HepG2 (cell line): Measurements from ENCODE around the gene PLXDC2. TPM values are rescaled to one million over a fixed set of nuclear protein-coding genes. Genes with fewer than 3 reads are reported as not detected.

Source experiments
- ARID5B ChIP-seq: IDR thresholded peaks from 2 replicates; pipeline ENCODE4 v1.4.0; 2020; ENCODE audit warnings: mild to moderate bottlenecking, missing genetic modification reagents
- CENPBD1 ChIP-seq: sonication (generic); formaldehyde crosslinking; IDR thresholded peaks from 2 replicates; pipeline ENCODE4 v1.8.0; 2022; ENCODE audit warnings: missing genetic modification reagents, low read depth, mild to moderate bottlenecking, borderline replicate concordance
- ZFP62 ChIP-seq: sonication (generic); formaldehyde crosslinking; IDR thresholded peaks from 2 replicates; pipeline ENCODE4 v1.4.0; 2020; ENCODE audit warnings: missing genetic modification reagents
- polyA plus RNA-seq, 8 experiments: library from polyadenylated mRNA; depleted of rRNA in 3 of 8; stranded (reverse) in 7 of 8; unstranded in 1 of 8; fragments of >200 nt; fragmentation: Illumina TruSeq in 4 of 8; extraction: Trizol in 4 of 8; gene quantifications; 2 replicates each; pipeline versions ENCODE4 v1.2.1 to v1.2.3, GENCODE V29; 2011 to 2016; ENCODE audit warnings: low read depth in 4 of 8, missing spikeins in 1 of 8, mixed read lengths in 1 of 8; ENCODE audit not compliant: insufficient read depth in 1 of 8
- total RNA-seq, 5 experiments: library from RNA; depleted of rRNA; stranded (reverse); fragments of >200 nt; fragmentation: Illumina TruSeq; extraction: Trizol; gene quantifications; 2 replicates each; pipeline ENCODE4 v1.2.3, GENCODE V29; 2016; ENCODE audit warnings: low read depth in 1 of 5
- TF ChIP-seq, protein P1 (sequence below): sonication (generic); formaldehyde crosslinking; IDR thresholded peaks from 2 replicates; pipeline ENCODE4 v1.4.0; 2020; ENCODE audit warnings: mild to moderate bottlenecking, missing genetic modification reagents
- TF ChIP-seq, protein P2 (sequence below): sonication (generic); formaldehyde crosslinking; IDR thresholded peaks from 2 replicates; pipeline ENCODE4 v1.4.0; 2020; ENCODE audit warnings: missing genetic modification reagents

Gene PLXDC2
- total and polyA plus RNA-seq, 2 of the 13 experiments (the other 11 are each of a cell fraction or from before 2014, with no cell fraction given): 2.1 to 2.4 TPM

- TF ChIP-seq ARID5B (0 out of 2 replicates have a peak, but pooled peaks have one; percentile 16), ZFP62 (no peak), CENPBD1 (CRISPR knock-in tag) (no peak)
- TF ChIP-seq, protein P1, sequence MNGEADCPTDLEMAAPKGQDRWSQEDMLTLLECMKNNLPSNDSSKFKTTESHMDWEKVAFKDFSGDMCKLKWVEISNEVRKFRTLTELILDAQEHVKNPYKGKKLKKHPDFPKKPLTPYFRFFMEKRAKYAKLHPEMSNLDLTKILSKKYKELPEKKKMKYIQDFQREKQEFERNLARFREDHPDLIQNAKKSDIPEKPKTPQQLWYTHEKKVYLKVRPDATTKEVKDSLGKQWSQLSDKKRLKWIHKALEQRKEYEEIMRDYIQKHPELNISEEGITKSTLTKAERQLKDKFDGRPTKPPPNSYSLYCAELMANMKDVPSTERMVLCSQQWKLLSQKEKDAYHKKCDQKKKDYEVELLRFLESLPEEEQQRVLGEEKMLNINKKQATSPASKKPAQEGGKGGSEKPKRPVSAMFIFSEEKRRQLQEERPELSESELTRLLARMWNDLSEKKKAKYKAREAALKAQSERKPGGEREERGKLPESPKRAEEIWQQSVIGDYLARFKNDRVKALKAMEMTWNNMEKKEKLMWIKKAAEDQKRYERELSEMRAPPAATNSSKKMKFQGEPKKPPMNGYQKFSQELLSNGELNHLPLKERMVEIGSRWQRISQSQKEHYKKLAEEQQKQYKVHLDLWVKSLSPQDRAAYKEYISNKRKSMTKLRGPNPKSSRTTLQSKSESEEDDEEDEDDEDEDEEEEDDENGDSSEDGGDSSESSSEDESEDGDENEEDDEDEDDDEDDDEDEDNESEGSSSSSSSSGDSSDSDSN (CRISPR knock-in tag): 0 out of 2 replicates have a peak, but pooled peaks have one; percentile 8
- TF ChIP-seq, protein P2, sequence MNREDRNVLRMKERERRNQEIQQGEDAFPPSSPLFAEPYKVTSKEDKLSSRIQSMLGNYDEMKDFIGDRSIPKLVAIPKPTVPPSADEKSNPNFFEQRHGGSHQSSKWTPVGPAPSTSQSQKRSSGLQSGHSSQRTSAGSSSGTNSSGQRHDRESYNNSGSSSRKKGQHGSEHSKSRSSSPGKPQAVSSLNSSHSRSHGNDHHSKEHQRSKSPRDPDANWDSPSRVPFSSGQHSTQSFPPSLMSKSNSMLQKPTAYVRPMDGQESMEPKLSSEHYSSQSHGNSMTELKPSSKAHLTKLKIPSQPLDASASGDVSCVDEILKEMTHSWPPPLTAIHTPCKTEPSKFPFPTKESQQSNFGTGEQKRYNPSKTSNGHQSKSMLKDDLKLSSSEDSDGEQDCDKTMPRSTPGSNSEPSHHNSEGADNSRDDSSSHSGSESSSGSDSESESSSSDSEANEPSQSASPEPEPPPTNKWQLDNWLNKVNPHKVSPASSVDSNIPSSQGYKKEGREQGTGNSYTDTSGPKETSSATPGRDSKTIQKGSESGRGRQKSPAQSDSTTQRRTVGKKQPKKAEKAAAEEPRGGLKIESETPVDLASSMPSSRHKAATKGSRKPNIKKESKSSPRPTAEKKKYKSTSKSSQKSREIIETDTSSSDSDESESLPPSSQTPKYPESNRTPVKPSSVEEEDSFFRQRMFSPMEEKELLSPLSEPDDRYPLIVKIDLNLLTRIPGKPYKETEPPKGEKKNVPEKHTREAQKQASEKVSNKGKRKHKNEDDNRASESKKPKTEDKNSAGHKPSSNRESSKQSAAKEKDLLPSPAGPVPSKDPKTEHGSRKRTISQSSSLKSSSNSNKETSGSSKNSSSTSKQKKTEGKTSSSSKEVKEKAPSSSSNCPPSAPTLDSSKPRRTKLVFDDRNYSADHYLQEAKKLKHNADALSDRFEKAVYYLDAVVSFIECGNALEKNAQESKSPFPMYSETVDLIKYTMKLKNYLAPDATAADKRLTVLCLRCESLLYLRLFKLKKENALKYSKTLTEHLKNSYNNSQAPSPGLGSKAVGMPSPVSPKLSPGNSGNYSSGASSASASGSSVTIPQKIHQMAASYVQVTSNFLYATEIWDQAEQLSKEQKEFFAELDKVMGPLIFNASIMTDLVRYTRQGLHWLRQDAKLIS (CRISPR knock-in tag): no peak
- TF ChIP-seq, all 625 proteins: peak for 8
Observed at GRCh38 chr10:19815036-19815730, 1.0 kb upstream of the PLXDC2 start (continued).
